DND-41 (cell line): ENCODE results near the gene PRRT3.

ENCODE experiments used
- EZH2 ChIP-seq: IDR thresholded peaks from 3 replicates; pipeline ENCODE4 v1.6.1; 2012; ENCODE audit warnings: borderline replicate concordance, low read depth, mild to moderate bottlenecking, moderate library complexity, low read length, inconsistent platforms; ENCODE audit not compliant: severe bottlenecking
- TF ChIP-seq, protein P1 (sequence below): IDR thresholded peaks from 2 replicates; pipeline ENCODE4 v1.5.1; 2012; ENCODE audit warnings: borderline replicate concordance, low read length, moderate library complexity, mild to moderate bottlenecking; ENCODE audit not compliant: poor library complexity, severe bottlenecking; ENCODE audit errors: extremely low read depth

DNA sequence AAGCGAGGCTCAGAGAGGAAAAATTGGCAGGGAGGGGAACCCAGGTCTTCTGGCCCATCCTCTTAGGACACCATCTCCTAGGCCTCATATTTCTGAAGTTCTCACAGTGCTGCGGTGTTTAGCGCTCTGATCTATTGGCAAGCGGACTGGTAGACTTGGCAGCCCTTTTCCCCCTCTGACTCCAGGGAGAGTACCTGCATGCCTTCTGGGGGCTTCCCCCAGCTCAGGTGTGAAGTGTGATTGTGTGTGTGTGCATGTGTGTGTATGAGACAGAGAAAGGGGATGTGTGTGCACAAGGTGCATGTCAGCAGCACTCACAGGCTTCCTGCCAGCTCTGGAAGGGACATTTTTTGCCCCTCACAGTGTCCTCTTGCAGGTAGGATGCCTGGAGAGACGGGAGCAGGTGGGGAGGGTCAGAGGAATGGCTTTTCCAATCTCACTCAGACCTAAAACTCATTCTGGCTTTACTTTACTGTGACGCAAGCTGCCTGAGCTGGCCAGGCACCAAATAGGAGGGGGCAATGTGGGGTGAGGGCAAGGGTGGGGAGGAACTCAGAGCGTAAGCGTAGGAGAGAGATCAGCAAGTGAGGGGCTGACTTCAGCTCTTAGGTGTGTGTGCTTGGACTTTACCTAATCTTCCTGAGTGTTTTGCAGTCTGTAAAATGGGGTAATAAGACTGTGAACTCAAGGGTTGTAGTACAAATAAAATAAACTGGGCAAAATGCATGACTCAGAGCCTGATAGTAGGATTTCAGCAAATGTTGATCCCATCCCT is 53.6 kb downstream of the PRRT3 start:
- TF ChIP-seq, protein P1, sequence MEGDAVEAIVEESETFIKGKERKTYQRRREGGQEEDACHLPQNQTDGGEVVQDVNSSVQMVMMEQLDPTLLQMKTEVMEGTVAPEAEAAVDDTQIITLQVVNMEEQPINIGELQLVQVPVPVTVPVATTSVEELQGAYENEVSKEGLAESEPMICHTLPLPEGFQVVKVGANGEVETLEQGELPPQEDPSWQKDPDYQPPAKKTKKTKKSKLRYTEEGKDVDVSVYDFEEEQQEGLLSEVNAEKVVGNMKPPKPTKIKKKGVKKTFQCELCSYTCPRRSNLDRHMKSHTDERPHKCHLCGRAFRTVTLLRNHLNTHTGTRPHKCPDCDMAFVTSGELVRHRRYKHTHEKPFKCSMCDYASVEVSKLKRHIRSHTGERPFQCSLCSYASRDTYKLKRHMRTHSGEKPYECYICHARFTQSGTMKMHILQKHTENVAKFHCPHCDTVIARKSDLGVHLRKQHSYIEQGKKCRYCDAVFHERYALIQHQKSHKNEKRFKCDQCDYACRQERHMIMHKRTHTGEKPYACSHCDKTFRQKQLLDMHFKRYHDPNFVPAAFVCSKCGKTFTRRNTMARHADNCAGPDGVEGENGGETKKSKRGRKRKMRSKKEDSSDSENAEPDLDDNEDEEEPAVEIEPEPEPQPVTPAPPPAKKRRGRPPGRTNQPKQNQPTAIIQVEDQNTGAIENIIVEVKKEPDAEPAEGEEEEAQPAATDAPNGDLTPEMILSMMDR, result no peak
- TF ChIP-seq EZH2, result no peak
